Neural crest cell (in vitro differentiated cells): ENCODE data around the gene GGA3. TPM values are rescaled to one million over a fixed set of nuclear protein-coding genes. Genes with fewer than 3 reads are reported as not detected.

Source experiments
- DNase-seq: peaks from one replicate; pipeline ENCODE4 v3.0.0; 2021; ENCODE audit warnings: low read depth, mixed read lengths, low spot score
- H3K27ac Mint-ChIP-seq: one replicate; pipeline ENCODE4 v1.8.0; 2021; ENCODE audit warnings: mild to moderate bottlenecking, mixed read lengths; ENCODE audit not compliant: unreplicated experiment
- H3K27me3 Mint-ChIP-seq: 2 replicates; pipeline ENCODE4 v1.8.0; 2021; ENCODE audit warnings: low read depth, mild to moderate bottlenecking, mixed read lengths
- H3K36me3 Mint-ChIP-seq: 2 replicates; pipeline ENCODE4 v1.8.0; 2021; ENCODE audit warnings: low read depth, mild to moderate bottlenecking, mixed read lengths
- H3K4me1 Mint-ChIP-seq: 2 replicates; pipeline ENCODE4 v1.8.0; 2021; ENCODE audit warnings: mixed read lengths
- H3K4me3 Mint-ChIP-seq: one replicate; pipeline ENCODE4 v1.8.0; 2021; ENCODE audit warnings: mild to moderate bottlenecking, mixed read lengths
- H3K9me3 Mint-ChIP-seq: 2 replicates; pipeline ENCODE4 v1.8.0; 2021; ENCODE audit warnings: mixed read lengths
- long read RNA-seq: library from polyadenylated mRNA; unstranded; transcript quantifications from one replicate; pipeline ENCODE4 v2.0.0, GENCODE V29; 2020
- total RNA-seq: library from RNA; stranded (reverse); gene quantifications from 2 replicates; pipeline ENCODE4 v1.2.1, GENCODE V29; 2021
- TF ChIP-seq, protein P1 (sequence below): fragments of 200-600 bp; sonication (generic); conservative IDR thresholded peaks from 2 replicates; pipeline ENCODE4 v1.5.0; 2021; ENCODE audit warnings: antibody characterized with exemption, mild to moderate bottlenecking

The GGA3 gene, protein sequence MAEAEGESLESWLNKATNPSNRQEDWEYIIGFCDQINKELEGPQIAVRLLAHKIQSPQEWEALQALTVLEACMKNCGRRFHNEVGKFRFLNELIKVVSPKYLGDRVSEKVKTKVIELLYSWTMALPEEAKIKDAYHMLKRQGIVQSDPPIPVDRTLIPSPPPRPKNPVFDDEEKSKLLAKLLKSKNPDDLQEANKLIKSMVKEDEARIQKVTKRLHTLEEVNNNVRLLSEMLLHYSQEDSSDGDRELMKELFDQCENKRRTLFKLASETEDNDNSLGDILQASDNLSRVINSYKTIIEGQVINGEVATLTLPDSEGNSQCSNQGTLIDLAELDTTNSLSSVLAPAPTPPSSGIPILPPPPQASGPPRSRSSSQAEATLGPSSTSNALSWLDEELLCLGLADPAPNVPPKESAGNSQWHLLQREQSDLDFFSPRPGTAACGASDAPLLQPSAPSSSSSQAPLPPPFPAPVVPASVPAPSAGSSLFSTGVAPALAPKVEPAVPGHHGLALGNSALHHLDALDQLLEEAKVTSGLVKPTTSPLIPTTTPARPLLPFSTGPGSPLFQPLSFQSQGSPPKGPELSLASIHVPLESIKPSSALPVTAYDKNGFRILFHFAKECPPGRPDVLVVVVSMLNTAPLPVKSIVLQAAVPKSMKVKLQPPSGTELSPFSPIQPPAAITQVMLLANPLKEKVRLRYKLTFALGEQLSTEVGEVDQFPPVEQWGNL
- 57.2 and 59.0 TPM in 2 replicates for total RNA-seq
- long read RNA-seq, full-length matches to known transcripts, result 1 of 8 reads
- long read RNA-seq, partial matches to known transcripts, result 0 of 8 reads
- long read RNA-seq, other reads (novel, unspliced or antisense), result 7 of 8 reads

GRCh38 chr17:75261336-75262111 is at the start of gene GGA3, which contains the start of gene MRPS7:
Gene GGA3, minus strand, starts transcription at chr17:75261606. Its CDS starts 19 bp downstream, at chr17:75261587.
Gene MRPS7, plus strand, starts transcription at chr17:75261879. Its CDS starts 22 bp downstream, at chr17:75261901.
- DNase-seq, result peak; percentile 94
- Mint-ChIP-seq H3K4me3 (peak within 1 kb of the TSS; percentile 99), H3K27me3 (no peaks in the 10 kb centered on the region), H3K4me1 (peaks cover 38% of the 10 kb centered on the region), H3K36me3 (no peaks in the 10 kb centered on the region), H3K9me3 (no peaks in the 10 kb centered on the region), H3K27ac (peak within 1 kb of the TSS; percentile 100)
- TF ChIP-seq, protein P1, sequence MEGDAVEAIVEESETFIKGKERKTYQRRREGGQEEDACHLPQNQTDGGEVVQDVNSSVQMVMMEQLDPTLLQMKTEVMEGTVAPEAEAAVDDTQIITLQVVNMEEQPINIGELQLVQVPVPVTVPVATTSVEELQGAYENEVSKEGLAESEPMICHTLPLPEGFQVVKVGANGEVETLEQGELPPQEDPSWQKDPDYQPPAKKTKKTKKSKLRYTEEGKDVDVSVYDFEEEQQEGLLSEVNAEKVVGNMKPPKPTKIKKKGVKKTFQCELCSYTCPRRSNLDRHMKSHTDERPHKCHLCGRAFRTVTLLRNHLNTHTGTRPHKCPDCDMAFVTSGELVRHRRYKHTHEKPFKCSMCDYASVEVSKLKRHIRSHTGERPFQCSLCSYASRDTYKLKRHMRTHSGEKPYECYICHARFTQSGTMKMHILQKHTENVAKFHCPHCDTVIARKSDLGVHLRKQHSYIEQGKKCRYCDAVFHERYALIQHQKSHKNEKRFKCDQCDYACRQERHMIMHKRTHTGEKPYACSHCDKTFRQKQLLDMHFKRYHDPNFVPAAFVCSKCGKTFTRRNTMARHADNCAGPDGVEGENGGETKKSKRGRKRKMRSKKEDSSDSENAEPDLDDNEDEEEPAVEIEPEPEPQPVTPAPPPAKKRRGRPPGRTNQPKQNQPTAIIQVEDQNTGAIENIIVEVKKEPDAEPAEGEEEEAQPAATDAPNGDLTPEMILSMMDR, result no peak

- Mint-ChIP-seq H3K9me3 (no peaks in the 10 kb centered on the region), H3K27ac (peak overlapping the region; percentile 62), H3K4me3 (no peak overlapping the region), H3K4me1 (peaks cover 9% of the 10 kb centered on the region), H3K27me3 (no peaks in the 10 kb centered on the region), H3K36me3 (no peaks in the 10 kb centered on the region)
- DNase-seq, result no peak
- TF ChIP-seq, protein P1, result no peak
Observed at GRCh38 chr17:75308732-75309629, 47.6 kb upstream of the GGA3 start.

- H3K4me1 Mint-ChIP-seq, result peaks cover 9% of the 10 kb centered on the region
- TF ChIP-seq, protein P1, result no peak
- no peaks in the 10 kb centered on the region for H3K36me3 Mint-ChIP-seq
- no peaks in the 10 kb centered on the region for H3K9me3 Mint-ChIP-seq
- H3K27me3 Mint-ChIP-seq, result no peaks in the 10 kb centered on the region
- peak overlapping the region; percentile 62 for H3K27ac Mint-ChIP-seq
- no peak for DNase-seq
- H3K4me3 Mint-ChIP-seq, result no peak overlapping the region
Observed at GRCh38 chr17:75307957-75308731, 46.7 kb upstream of the GGA3 start.

DNA sequence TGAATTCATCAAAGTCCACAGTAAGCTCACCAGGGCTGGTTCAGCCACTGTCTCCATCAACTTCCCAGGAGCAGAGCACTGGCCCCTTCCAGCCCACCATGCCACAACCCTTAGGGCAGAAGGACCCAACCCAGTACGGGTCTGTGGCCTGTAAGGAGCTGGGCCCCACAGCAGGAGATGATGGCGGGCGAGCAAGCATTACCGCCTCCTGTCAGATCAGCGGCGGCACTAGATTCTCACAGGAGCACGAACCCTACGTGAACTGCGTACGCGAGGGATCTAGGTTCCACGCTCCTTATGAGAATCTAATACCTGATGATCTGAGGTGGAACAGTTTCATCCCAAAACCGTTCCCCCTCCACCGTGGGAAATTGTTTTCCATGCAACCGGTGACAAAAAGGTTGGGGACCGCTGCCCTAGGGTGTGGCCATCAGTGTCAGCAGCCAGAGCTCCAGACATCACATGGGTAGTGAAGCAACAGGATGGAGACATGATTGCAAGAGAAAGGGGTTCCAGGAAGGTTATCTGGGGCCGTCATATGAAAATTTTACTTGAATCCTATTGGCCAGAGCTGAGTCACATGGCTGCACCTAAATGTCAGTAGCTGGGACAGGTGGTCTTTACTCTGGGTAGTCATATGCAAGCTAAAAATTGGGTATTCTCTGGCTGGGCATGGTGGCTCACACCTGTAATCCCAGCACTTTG is 40.2 kb upstream of the GGA3 start:
- H3K4me3 Mint-ChIP-seq, result no peak overlapping the region
- TF ChIP-seq, protein P1, result no peak

More for the DNA sequence above, 40.2 kb upstream of the GGA3 start:
- DNase-seq, result no peak
- no peaks in the 10 kb centered on the region for H3K4me1 Mint-ChIP-seq
- no peak overlapping the region for H3K27ac Mint-ChIP-seq
- no peaks in the 10 kb centered on the region for H3K27me3 Mint-ChIP-seq
- H3K9me3 Mint-ChIP-seq, result no peaks in the 10 kb centered on the region
- H3K36me3 Mint-ChIP-seq, result no peaks in the 10 kb centered on the region
